Measurements from ENCODE around the gene EGR2.

- TF ChIP-seq CTCF (IDR thresholded peaks at IDR 0.05) (no peak), EZH2phosphoT487 (IDR thresholded peaks at IDR 0.05; ENCODE audit: borderline replicate concordance, low read depth) (no peak), REST (IDR thresholded peaks at IDR 0.05; ENCODE audit: low read depth, low read length) (no peak), POLR2AphosphoS5 (IDR thresholded peaks at IDR 0.05; ENCODE audit: low read depth, low read length) (no peak), TCF12 (IDR thresholded peaks at IDR 0.05) (no peak)
Measured at GRCh38 chr10:62801871-62802270, 14.3 kb downstream of the EGR2 start.

Data from SK-N-SH (cell line).